T-cell (primary cell): ENCODE results near the gene CDK6. TPM values are rescaled to one million over a fixed set of nuclear protein-coding genes. Genes with fewer than 3 reads are reported as not detected.

Source experiments
- ATAC-seq, 4 experiments: fragments of 200-7000 bp in 3 of 4; fragments of 150-1000 bp in 1 of 4; cut with Tn5 transposase; replicated peaks in 1 of 4; 1 replicate in 3 of 4; 2 replicates in 1 of 4; pipeline ENCODE4 v1.10.0; 2021; ENCODE audit warnings: moderate library complexity in 3 of 4, mild to moderate bottlenecking in 2 of 4, moderate number of reproducible peaks in 1 of 4
- CTCF ChIA-PET, 2 donors: fragments of 300-600 bp; sonication (Branson Sonifier 250); formaldehyde crosslinking; loops; one replicate each; lab custom pipeline; 2022; ENCODE audit warnings: antibody characterized with exemption in 2 of 2; lab: Charles Lee
- POLR2A ChIA-PET, 2 donors: fragments of 300-600 bp; sonication (Branson Sonifier 250); formaldehyde crosslinking; loops; one replicate each; lab custom pipeline; 2022; ENCODE audit warnings: antibody characterized with exemption in 2 of 2; lab: Charles Lee
- DNase-seq, 35 experiments: peaks; one replicate each; pipeline versions ENCODE4 v3.0.0 to v3.0.0-alpha.2; 2013 to 2023
- H3K27ac ChIP-seq: one replicate; pipeline ENCODE4 v1.5.1; 2013; ENCODE audit warnings: low read length
- H3K27me3 ChIP-seq, 2 experiments: replicated peaks in 1 of 2; 1 replicate in 1 of 2; 2 replicates in 1 of 2; pipeline versions ENCODE4 v1.6.1 to v1.7.0; 2013; ENCODE audit warnings: low read length in 1 of 2, mixed read lengths in 1 of 2; ENCODE audit not compliant: control insufficient read depth in 2 of 2, insufficient read depth in 2 of 2; ENCODE audit errors: extremely low read depth in 1 of 2
- H3K36me3 ChIP-seq, 2 donors: 1 replicate in 1 of 2; 2 replicates in 1 of 2; pipeline versions ENCODE4 v1.6.1 to v1.7.0; 2013; ENCODE audit warnings: low read length in 1 of 2; ENCODE audit not compliant: control insufficient read depth in 2 of 2, insufficient read depth in 1 of 2; ENCODE audit errors: extremely low read depth in 1 of 2
- H3K4me1 ChIP-seq, 2 experiments: 1 replicate in 1 of 2; 2 replicates in 1 of 2; pipeline versions ENCODE4 v1.6.1 to v1.7.0; 2013; ENCODE audit warnings: low read length in 2 of 2, mixed read lengths in 1 of 2; ENCODE audit not compliant: insufficient read depth in 2 of 2, control insufficient read depth in 1 of 2; ENCODE audit errors: extremely low read depth in 1 of 2
- H3K4me3 ChIP-seq, 2 donors: 1 replicate in 1 of 2; 2 replicates in 1 of 2; pipeline versions ENCODE4 v1.5.1 to v1.7.0; 2013; ENCODE audit warnings: mild to moderate bottlenecking in 2 of 2, low read length in 1 of 2, moderate library complexity in 1 of 2; ENCODE audit not compliant: control insufficient read depth in 1 of 2; ENCODE audit errors: extremely low read depth in 1 of 2
- H3K9me3 ChIP-seq: 2 replicates; pipeline ENCODE4 v1.7.0; 2013
- H3K27ac Mint-ChIP-seq, 2 donors: one replicate each; pipeline ENCODE4 v1.8.0; 2020 to 2021; ENCODE audit warnings: mild to moderate bottlenecking in 2 of 2, mixed read lengths in 2 of 2
- H3K27me3 Mint-ChIP-seq, 2 donors: one replicate each; pipeline ENCODE4 v1.8.0; 2021 to 2022; ENCODE audit warnings: mixed read lengths in 2 of 2
- H3K36me3 Mint-ChIP-seq: one replicate; pipeline ENCODE4 v1.8.0; 2021; ENCODE audit warnings: mixed read lengths
- H3K4me1 Mint-ChIP-seq, 3 donors: one replicate each; pipeline ENCODE4 v1.8.0; 2020 to 2022; ENCODE audit warnings: mixed read lengths in 3 of 3, mild to moderate bottlenecking in 1 of 3
- H3K4me3 Mint-ChIP-seq, 3 donors: one replicate each; pipeline ENCODE4 v1.8.0; 2020 to 2022; ENCODE audit warnings: mild to moderate bottlenecking in 3 of 3, mixed read lengths in 3 of 3, moderate library complexity in 3 of 3
- H3K9me3 Mint-ChIP-seq, 3 donors: one replicate each; pipeline ENCODE4 v1.8.0; 2020 to 2022; ENCODE audit warnings: mixed read lengths in 3 of 3
- WGBS: methylation state at CpG from one replicate; pipeline ENCODE4 v1.1.5; 2013; ENCODE audit warnings: missing lambda C conversion rate; ENCODE audit not compliant: insufficient coverage; 5-methylcytosine and 5-hydroxymethylcytosine counted together
- total RNA-seq, 35 experiments: library from RNA in 6 of 35; stranded (reverse) in 6 of 35; fragments of 120-200 nt in 1 of 35; gene quantifications; one replicate each; pipeline versions ENCODE4 v1.2.1 to v1.2.4 and lab custom pipeline; 2013 to 2026

The CDK6 gene
- total RNA-seq, 5 donors from 2014 or later (not counting 1 experiment from before 2014, with no cell fraction given): 29.8 to 107 (median 43.9) TPM

GRCh38 chr7:92633211-92633906, 203.0 kb downstream of the CDK6 start:
- peaks cover 37 to 52% (median 47%) of the 10 kb centered on the region in 3 donors for H3K4me1 Mint-ChIP-seq
- DNase-seq: peak in 1 of 35 experiments; percentile 47
- Histone ChIP-seq H3K27ac (no peak overlapping the region), H3K9me3 (no peaks in the 10 kb centered on the region), H3K36me3 (no peaks in the 10 kb centered on the region), H3K27me3 (no peaks in the 10 kb centered on the region), H3K4me1 (peaks cover 3 to 4% of the 10 kb centered on the region in 2 experiments), H3K4me3 (no peak overlapping the region)
- H3K9me3 Mint-ChIP-seq: peaks cover 0 to 6% (median 2%) of the 10 kb centered on the region in 3 donors
- H3K27me3 Mint-ChIP-seq: no peaks in the 10 kb centered on the region
- ATAC-seq: peak; percentile 57 to 91 (median 81)
- peak overlapping the region; percentile 55 to 58 for H3K27ac Mint-ChIP-seq
- no peak overlapping the region for H3K4me3 Mint-ChIP-seq
- no CpG with 5 or more reads among the region's 2 CpGs for WGBS
- CTCF ChIA-PET: interaction anchor here (0.5 to 2.3 kb wide), 12 partner anchors 12 to 1544 kb away, joined by 3 to 12 read pairs (median 4); no protein-coding TSS in a partner anchor
- peaks cover 12% of the 10 kb centered on the region for H3K36me3 Mint-ChIP-seq
- POLR2A ChIA-PET: interaction anchor here (0.6 kb wide), 8 partner anchors 19 to 1808 kb away, joined by 3 to 11 read pairs (median 6); partner anchors contain the start of gene SAMD9 (in 1 of the 2)

- H3K4me3 ChIP-seq: no peak overlapping the region
- POLR2A ChIA-PET: interaction anchor here (0.6 to 0.7 kb wide), 8 partner anchors 20 to 1809 kb away, joined by 3 to 11 read pairs (median 5); partner anchors contain the start of gene SAMD9 (in 1 of the 2)
- H3K27me3 ChIP-seq: no peaks in the 10 kb centered on the region
- Mint-ChIP-seq H3K27me3 (no peaks in the 10 kb centered on the region), H3K4me3 (no peak overlapping the region), H3K36me3 (peaks cover 18% of the 10 kb centered on the region), H3K9me3 (peaks cover 0 to 6% (median 2%) of the 10 kb centered on the region in 3 donors), H3K4me1 (peaks cover 37 to 55% (median 51%) of the 10 kb centered on the region in 3 donors), H3K27ac (peak overlapping the region; percentile 55 to 58)
- no peaks in the 10 kb centered on the region for H3K36me3 ChIP-seq
- CTCF ChIA-PET: interaction anchor here (0.6 to 2.3 kb wide), 12 partner anchors 11 to 1543 kb away, joined by 3 to 12 read pairs (median 4); partner anchors contain the start of gene CDK6 (in 1 of the 2)
- H3K27ac ChIP-seq: no peak overlapping the region
- DNase-seq (no peak), ATAC-seq (no peak)
- WGBS: no CpG with 5 or more reads among the region's 1 CpG
- no peaks in the 10 kb centered on the region for H3K9me3 ChIP-seq
- H3K4me1 ChIP-seq: peaks cover 3 to 4% of the 10 kb centered on the region in 2 experiments
Measured at GRCh38 chr7:92632791-92633190, 203.6 kb downstream of the CDK6 start.

GRCh38 chr7:92631850-92632487, 204.4 kb downstream of the CDK6 start:
- no CpG with 5 or more reads among the region's 2 CpGs for WGBS
- H3K4me3 ChIP-seq: no peak overlapping the region
- H3K4me1 Mint-ChIP-seq: peaks cover 40 to 61% (median 59%) of the 10 kb centered on the region in 3 donors
- H3K9me3 Mint-ChIP-seq: peaks cover 0 to 6% (median 2%) of the 10 kb centered on the region in 3 donors
- no peak overlapping the region for H3K27ac Mint-ChIP-seq
- H3K9me3 ChIP-seq: no peaks in the 10 kb centered on the region
- no peak for DNase-seq
- H3K4me1 ChIP-seq: peaks cover 3 to 6% of the 10 kb centered on the region in 2 experiments
- H3K27me3 Mint-ChIP-seq: no peaks in the 10 kb centered on the region
- ChIA-PET POLR2A (interaction anchor here (0.6 to 0.7 kb wide), 2 partner anchors 21 to 200 kb away, joined by 3 read pairs; no protein-coding TSS in a partner anchor), CTCF (interaction anchor here (0.9 to 2.3 kb wide), 6 partner anchors 11 to 204 kb away, joined by 3 to 12 read pairs (median 4); partner anchors contain the start of gene CDK6 (in 1 of the 2))
- no peaks in the 10 kb centered on the region for H3K36me3 ChIP-seq
- H3K36me3 Mint-ChIP-seq: peaks cover 22% of the 10 kb centered on the region
- no peak overlapping the region for H3K27ac ChIP-seq
- no peaks in the 10 kb centered on the region for H3K27me3 ChIP-seq
- H3K4me3 Mint-ChIP-seq: no peak overlapping the region
- no peak for ATAC-seq

GRCh38 chr7:92631067-92631849, 205.1 kb downstream of the CDK6 start:
- H3K27me3 Mint-ChIP-seq: no peaks in the 10 kb centered on the region
- ATAC-seq: peak in 1 of 4 experiments; percentile 54
- Histone ChIP-seq H3K36me3 (no peaks in the 10 kb centered on the region), H3K4me1 (peaks cover 3 to 12% of the 10 kb centered on the region in 2 experiments), H3K27me3 (no peaks in the 10 kb centered on the region), H3K27ac (no peak overlapping the region), H3K9me3 (no peaks in the 10 kb centered on the region), H3K4me3 (no peak overlapping the region)
- peaks cover 45 to 67% (median 66%) of the 10 kb centered on the region in 3 donors for H3K4me1 Mint-ChIP-seq
- peak overlapping the region in 1 of 2 donors; percentile 24 for H3K27ac Mint-ChIP-seq
- H3K9me3 Mint-ChIP-seq: peaks cover 0 to 6% (median 2%) of the 10 kb centered on the region in 3 donors
- H3K4me3 Mint-ChIP-seq: no peak overlapping the region
- peaks cover 25% of the 10 kb centered on the region for H3K36me3 Mint-ChIP-seq
- ChIA-PET CTCF (interaction anchor here (0.9 to 1.2 kb wide), 4 partner anchors 9 to 84 kb away, joined by 3 to 6 read pairs (median 3); no protein-coding TSS in a partner anchor), POLR2A (no interaction called here)
- WGBS: 48% methylated on average over 2 of the region's 5 CpGs
- no peak for DNase-seq

- POLR2A ChIA-PET: interaction anchor here in 1 of 2 donors (0.5 kb wide), 1 partner anchor 65 kb away, joined by 3 read pairs; no protein-coding TSS in a partner anchor
- no peaks in the 10 kb centered on the region for H3K36me3 ChIP-seq
- H3K9me3 ChIP-seq: no peaks in the 10 kb centered on the region
- DNase-seq (no peak), ATAC-seq (no peak)
- H3K27ac ChIP-seq: no peak overlapping the region
- H3K4me3 ChIP-seq: no peak overlapping the region
- H3K4me1 ChIP-seq: peaks cover 3 to 21% of the 10 kb centered on the region in 2 experiments
- Mint-ChIP-seq H3K9me3 (peaks cover 0 to 6% (median 2%) of the 10 kb centered on the region in 3 donors), H3K27ac (no peak overlapping the region), H3K4me3 (no peak overlapping the region), H3K27me3 (no peaks in the 10 kb centered on the region), H3K4me1 (peaks cover 50 to 72% (median 69%) of the 10 kb centered on the region in 3 donors), H3K36me3 (peaks cover 27% of the 10 kb centered on the region)
- CTCF ChIA-PET: interaction anchor here in 1 of 2 donors (1.1 kb wide), 1 partner anchor 10 kb away, joined by 3 read pairs; no protein-coding TSS in a partner anchor
- WGBS: no CpG with 5 or more reads among the region's 2 CpGs
- H3K27me3 ChIP-seq: no peaks in the 10 kb centered on the region
Measured at GRCh38 chr7:92629779-92630178, 206.6 kb downstream of the CDK6 start.
